GM10266 (cell line): ENCODE data around the gene FGR.
A peak's percentile ranks its signal among the peaks of the same experiment; 100 is the strongest.
"Not testable (repeated sequence)": the region's sequence is repeated elsewhere in the genome, so short reads cannot be mapped to it uniquely, and the experiment has no call there.

ENCODE experiments used
- DNase-seq: peaks from one replicate; pipeline ENCODE4 v3.0.0; 2012; ENCODE audit errors: extremely low spot score
- TF ChIP-seq, protein P1 (sequence below): IDR thresholded peaks from 2 replicates; pipeline ENCODE4 v1.5.1; 2012; ENCODE audit warnings: mild to moderate bottlenecking, low read depth; ENCODE audit not compliant: control insufficient read depth, insufficient read depth; ENCODE audit errors: missing control alignments

The FGR gene

DNA sequence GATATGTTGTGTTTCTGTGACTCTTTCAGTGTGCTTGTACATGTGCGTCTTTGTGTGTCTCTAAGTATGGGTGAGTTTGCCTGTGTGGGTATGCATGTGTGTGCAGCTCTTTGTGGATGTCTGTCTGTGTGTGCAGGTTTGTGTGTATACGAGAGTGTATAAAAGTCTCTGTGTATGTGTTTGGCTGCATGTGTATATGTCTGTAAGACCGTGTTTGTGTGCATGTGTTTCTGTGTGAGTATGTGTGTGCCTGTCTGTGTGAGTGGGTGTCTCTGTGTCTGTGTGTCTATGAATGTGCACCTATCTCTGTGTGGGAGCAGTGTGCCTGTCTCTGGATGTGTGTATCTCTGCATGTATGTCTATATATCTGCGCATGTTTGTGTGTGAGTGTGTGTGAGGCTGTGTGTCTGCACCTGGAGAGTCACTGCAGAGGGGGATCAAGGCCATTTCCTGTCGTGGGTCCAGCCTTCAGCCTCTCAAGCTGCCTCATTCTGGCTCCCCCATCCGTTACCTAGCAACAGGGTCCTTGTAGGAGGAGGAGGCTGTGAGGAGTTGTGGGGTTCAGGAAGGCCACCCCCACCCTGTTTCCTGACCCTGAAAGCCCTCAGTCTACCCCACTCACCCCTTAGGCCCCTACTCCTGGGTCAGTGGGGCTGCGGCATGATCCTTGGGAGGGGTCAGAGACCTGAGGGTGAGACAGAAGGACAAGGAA is 10.4 kb downstream of the FGR start:
- TF ChIP-seq, protein P1, sequence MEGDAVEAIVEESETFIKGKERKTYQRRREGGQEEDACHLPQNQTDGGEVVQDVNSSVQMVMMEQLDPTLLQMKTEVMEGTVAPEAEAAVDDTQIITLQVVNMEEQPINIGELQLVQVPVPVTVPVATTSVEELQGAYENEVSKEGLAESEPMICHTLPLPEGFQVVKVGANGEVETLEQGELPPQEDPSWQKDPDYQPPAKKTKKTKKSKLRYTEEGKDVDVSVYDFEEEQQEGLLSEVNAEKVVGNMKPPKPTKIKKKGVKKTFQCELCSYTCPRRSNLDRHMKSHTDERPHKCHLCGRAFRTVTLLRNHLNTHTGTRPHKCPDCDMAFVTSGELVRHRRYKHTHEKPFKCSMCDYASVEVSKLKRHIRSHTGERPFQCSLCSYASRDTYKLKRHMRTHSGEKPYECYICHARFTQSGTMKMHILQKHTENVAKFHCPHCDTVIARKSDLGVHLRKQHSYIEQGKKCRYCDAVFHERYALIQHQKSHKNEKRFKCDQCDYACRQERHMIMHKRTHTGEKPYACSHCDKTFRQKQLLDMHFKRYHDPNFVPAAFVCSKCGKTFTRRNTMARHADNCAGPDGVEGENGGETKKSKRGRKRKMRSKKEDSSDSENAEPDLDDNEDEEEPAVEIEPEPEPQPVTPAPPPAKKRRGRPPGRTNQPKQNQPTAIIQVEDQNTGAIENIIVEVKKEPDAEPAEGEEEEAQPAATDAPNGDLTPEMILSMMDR = no peak
- DNase-seq = peak; percentile 68

DNA sequence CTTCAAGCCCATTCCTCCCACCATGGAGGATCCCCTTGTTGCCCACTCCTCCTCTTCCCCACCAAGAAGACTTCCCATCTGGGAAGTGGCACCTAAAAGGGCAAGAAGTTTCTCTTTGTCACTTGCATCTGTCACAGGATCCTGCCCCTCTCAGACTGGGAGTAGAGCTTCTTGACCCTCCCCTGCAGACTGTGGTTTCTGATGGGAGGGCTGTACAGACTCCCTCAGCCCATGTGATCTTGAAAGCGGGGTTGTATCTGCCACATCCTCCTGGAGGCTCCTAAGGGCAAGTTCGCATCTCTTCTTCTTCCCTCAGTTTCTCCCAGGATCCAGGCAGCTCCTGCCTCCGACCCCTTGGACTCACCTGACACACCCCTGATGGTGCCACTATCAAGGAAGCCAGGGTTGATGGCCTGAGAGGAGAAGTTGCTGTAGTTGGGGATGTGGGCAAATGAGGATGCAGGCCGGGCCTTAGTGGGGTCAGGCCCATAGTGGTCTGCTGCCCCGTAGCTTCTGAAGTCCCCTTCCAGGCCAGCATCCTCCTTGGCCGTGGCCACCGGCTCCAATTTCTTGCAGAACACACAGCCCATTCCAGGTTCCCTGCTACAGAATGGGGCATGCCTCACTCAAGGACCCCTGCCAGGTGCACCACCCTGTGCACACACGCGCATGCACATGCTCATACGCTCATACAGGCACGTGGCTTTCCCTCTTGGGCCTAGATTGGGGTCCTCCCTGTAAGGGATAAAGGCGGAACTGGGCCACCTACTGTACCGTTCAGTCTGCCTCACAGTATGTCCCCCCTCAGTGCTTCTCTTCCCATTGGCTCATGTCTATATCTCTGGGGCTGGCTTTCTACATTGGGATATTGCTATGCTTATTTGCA is 11.4 kb downstream of the FGR start:
- TF ChIP-seq, protein P1 = no peak
- no peak for DNase-seq

DNA sequence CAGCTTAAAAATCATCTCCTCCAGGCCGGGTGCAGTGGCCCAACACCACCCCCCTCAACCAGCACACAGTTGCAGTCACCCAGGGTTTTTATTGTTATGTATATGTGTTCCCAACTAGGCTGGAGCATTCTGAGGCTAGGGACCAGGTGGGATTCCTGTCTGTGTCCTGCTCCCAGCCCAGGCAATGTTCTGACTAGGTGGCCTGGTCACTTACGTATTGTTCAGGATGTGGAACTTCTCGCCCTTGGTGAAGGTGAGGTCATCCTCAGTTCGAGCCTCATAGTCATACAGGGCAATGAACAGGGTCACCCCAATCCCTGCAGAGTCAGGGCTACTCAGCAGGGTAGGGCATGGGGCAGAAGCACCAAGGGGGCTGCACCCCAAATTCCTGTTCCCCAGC is 12.2 kb downstream of the FGR start:
- no peak for DNase-seq
- TF ChIP-seq, protein P1 = no peak

DNA sequence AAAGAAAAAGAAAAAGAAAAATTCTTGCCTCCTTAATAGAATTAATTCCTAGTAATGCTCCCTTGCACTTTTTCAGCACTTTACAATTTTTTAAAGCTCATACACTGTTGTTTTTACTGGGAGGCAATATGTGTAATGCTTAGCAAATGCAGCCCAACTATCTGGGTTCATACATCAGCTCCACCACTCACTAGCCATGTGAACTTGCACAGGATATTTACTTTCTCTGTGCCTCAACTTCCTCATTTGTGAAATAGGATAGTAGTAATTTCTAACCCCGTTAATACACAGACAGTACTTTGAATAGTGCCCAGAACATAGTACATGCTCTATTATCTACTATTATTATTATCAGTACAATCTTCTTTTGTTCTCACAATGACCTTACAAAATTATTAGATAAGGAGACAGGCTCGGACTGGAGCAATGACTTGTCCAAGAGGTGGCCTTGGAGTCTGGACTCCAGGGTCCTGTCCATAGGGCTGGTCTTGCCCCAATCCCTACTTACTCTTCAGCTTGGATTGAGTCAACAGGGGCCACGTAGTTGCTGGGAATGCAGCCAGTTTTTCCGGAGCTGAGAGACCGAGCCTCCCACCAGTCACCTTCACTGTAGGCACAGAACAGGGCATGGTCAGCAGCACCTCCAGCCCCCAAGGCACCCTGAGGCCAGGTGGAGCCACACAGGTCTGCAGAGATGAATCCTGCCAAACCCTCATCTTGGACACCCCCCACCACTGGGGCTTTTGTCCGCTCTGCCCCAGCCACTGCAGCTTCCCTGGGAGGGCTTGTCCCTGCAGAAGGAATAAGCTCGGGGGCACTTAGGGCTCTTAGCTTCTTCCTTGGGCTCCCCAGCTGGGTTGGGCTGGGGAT is 13.7 kb downstream of the FGR start:
- TF ChIP-seq, protein P1 = no peak
- DNase-seq = no peak

DNA sequence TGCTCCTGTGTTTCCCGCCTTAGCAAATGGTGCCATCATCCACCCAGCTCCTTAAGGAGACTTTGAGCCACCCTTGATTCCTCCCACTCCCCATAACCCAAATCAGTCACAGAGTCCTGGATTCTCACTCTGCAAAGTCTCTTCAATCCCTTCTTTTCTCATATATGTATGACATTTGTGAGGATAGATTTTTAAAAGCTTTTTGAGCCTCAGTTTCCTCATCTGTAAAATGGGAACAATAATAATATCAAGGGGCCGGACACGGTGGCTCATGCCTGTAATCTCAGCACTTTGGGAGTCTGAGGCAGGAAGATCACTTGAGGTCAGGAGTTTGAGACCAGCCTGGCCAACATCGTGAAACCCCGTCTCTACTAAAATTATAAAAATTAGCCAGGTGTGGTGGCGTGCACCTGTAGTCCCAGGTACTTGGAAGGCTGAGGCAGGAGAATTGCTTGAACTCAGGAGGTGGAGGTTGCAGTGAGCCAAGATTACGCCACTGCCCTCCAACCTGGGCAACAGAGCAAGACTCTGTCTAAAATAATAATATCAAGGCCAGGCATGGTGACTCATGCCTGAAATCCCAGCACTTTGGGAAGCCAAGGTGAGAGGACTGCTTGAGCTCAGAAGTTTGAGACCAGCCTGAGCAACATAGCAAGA is 15.1 kb downstream of the FGR start:
- DNase-seq = not testable (repeated sequence)

DNA sequence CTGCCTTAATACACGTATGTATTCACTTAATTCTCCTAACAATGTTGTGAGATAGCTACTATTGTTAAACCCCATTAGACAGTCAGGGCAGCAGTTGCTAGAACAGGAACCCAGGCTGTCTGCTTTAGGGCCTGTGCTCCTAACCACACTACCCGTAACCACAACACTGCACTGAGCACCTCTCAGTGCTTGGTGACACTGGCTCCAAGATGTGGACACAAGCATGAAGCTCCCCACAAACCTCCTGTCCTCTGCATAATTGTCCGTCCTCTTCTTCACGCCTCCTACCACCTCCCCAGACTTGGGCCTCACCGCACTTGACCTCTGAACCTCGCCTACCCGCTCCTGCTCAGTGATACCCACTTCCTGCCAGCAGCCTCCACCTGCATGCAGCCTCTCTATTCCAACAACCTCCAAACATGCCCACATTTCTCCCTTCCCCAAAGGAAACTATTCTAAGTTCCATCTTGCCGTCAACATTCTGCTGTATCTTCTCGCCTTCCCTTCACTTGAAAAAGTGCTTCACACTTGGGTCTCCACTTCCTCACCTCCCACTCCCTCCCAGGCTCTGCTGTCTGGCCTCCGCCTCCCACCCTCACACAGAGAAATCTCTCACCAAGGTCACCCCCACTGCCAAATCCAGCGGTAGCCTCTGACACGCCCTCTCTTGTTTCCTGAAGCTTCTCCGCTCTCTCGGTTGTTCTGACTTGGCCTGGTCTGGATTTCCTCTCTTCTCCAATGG is 16.5 kb downstream of the FGR start:
- DNase-seq = no peak
- TF ChIP-seq, protein P1 = no peak
